Prostate gland (tissue), 2 donors: ENCODE data around the gene SYNCRIP. TPM values are rescaled to one million over a fixed set of nuclear protein-coding genes. Genes with fewer than 3 reads are reported as not detected.
"Not testable (repeated sequence)": the region's sequence is repeated elsewhere in the genome, so short reads cannot be mapped to it uniquely, and the experiment has no call there.

Experiments used
- DNase-seq: peaks from one replicate; pipeline ENCODE4 v3.0.0-alpha.2; 2019; ENCODE audit warnings: low spot score
- H3K27ac ChIP-seq, 2 donors: fragments of 200-600 bp; sonication (generic); 2 replicates each; pipeline ENCODE4 v1.5.1; 2017 to 2019
- H3K27me3 ChIP-seq: fragments of 200-600 bp; sonication (generic); replicated peaks from 2 replicates; pipeline ENCODE4 v1.5.1; 2019; ENCODE audit not compliant: insufficient read depth
- H3K36me3 ChIP-seq, 2 donors: fragments of 200-600 bp; sonication (generic); 1 replicate in 1 of 2; 2 replicates in 1 of 2; pipeline versions ENCODE4 v1.5.1 to v1.8.1; 2017 to 2019
- H3K4me1 ChIP-seq: fragments of 200-600 bp; sonication (generic); replicated peaks from 2 replicates; pipeline ENCODE4 v1.5.1; 2019
- H3K4me3 ChIP-seq, 2 donors: fragments of 200-600 bp; sonication (generic); 2 replicates each; pipeline ENCODE4 v1.5.1; 2017 to 2019
- H3K9me3 ChIP-seq: fragments of 200-600 bp; sonication (generic); 2 replicates; pipeline ENCODE4 v1.5.1; 2017
- POLR2A ChIP-seq: fragments of 450-650 bp; IDR thresholded peaks from one replicate; pipeline ENCODE4 v1.6.1; 2016; ENCODE audit warnings: antibody characterized with exemption, mild to moderate bottlenecking
- POLR2AphosphoS5 ChIP-seq: sonication (generic); formaldehyde crosslinking; IDR thresholded peaks from one replicate; pipeline ENCODE4 v1.6.1; 2017; ENCODE audit warnings: antibody characterized with exemption
- WGBS: methylation state at CpG from one replicate; pipeline ENCODE4 v1.1.5; 2018; 5-methylcytosine and 5-hydroxymethylcytosine counted together
- intact Hi-C: fragments of 100-400 bp; cut with DNase I; formaldehyde crosslinking; loops from one replicate; pipeline ENCODE4 v1.14.2; 2022
- small RNA-seq, 2 donors: library from RNA; depleted of rRNA; stranded (forward); fragments of <200 nt; gene quantifications; one replicate each; pipeline ENCODE3, GENCODE V24; 2016
- total RNA-seq, 2 donors: library from RNA; depleted of rRNA; stranded (reverse); fragments of >200 nt; gene quantifications; one replicate each; pipeline ENCODE4 v1.1.0, GENCODE V29; 2016
- TF ChIP-seq, protein P1 (sequence below), 4 experiments: fragments of 200-600 bp in 2 of 4; fragments of 450-650 bp in 2 of 4; sonication (generic) in 2 of 4; IDR thresholded peaks; 1 replicate in 3 of 4; 2 replicates in 1 of 4; pipeline ENCODE4 v1.5.1; 2016 to 2019; ENCODE audit warnings: antibody characterized with exemption in 4 of 4, mild to moderate bottlenecking in 2 of 4, moderate library complexity in 2 of 4

SYNCRIP gene
- total RNA-seq, 2 donors from 2014 or later: 46.1 to 49.7 TPM

GRCh38 chr6:85568411-85568810 lies 74.3 kb downstream of the SYNCRIP start:
- Histone ChIP-seq H3K27me3 (no peaks in the 10 kb centered on the region), H3K9me3 (no peaks in the 10 kb centered on the region), H3K36me3 (no peaks in the 10 kb centered on the region), H3K27ac (no peak overlapping the region), H3K4me1 (no peaks in the 10 kb centered on the region), H3K4me3 (no peak overlapping the region)
- no peak for DNase-seq
- 88% methylated on average over 6 of the region's 6 CpGs for WGBS
- TF ChIP-seq POLR2AphosphoS5: no peak
- TF ChIP-seq POLR2A: no peak
- TF ChIP-seq, protein P1, sequence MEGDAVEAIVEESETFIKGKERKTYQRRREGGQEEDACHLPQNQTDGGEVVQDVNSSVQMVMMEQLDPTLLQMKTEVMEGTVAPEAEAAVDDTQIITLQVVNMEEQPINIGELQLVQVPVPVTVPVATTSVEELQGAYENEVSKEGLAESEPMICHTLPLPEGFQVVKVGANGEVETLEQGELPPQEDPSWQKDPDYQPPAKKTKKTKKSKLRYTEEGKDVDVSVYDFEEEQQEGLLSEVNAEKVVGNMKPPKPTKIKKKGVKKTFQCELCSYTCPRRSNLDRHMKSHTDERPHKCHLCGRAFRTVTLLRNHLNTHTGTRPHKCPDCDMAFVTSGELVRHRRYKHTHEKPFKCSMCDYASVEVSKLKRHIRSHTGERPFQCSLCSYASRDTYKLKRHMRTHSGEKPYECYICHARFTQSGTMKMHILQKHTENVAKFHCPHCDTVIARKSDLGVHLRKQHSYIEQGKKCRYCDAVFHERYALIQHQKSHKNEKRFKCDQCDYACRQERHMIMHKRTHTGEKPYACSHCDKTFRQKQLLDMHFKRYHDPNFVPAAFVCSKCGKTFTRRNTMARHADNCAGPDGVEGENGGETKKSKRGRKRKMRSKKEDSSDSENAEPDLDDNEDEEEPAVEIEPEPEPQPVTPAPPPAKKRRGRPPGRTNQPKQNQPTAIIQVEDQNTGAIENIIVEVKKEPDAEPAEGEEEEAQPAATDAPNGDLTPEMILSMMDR (IDR thresholded peaks at IDR 0.05): no peak
- intact Hi-C loops: no loop called here

GRCh38 chr6:85565736-85566135 lies 77.0 kb downstream of the SYNCRIP start:
- Histone ChIP-seq H3K9me3 (no peaks in the 10 kb centered on the region), H3K27me3 (no peaks in the 10 kb centered on the region), H3K27ac (no peak overlapping the region), H3K4me3 (no peak overlapping the region), H3K36me3 (no peaks in the 10 kb centered on the region), H3K4me1 (no peaks in the 10 kb centered on the region)
- WGBS: 38% methylated on average over 1 of the region's 1 CpG
- TF ChIP-seq, protein P1 (IDR thresholded peaks at IDR 0.05): no peak
- intact Hi-C loops: no loop called here
- DNase-seq: no peak

GRCh38 chr6:85564223-85564622 lies 78.5 kb downstream of the SYNCRIP start:
- 99% methylated on average over 2 of the region's 2 CpGs for WGBS
- DNase-seq, intact Hi-C loops: not testable (repeated sequence)

More at GRCh38 chr6:85564223-85564622, 78.5 kb downstream of the SYNCRIP start:
- H3K27me3 ChIP-seq, H3K4me1 ChIP-seq, H3K36me3 ChIP-seq, H3K9me3 ChIP-seq, H3K4me3 ChIP-seq, H3K27ac ChIP-seq: not testable (repeated sequence)

Small RNA genes lying within 50 kb of the gene (small RNA-seq; reads per million reads assigned to genes)
- 0 reads per million in 2 donors for gene SNORD50B

Other genes with a start within 250 kb of the SYNCRIP start
- gene NT5E, start 192.8 kb downstream of the SYNCRIP start, total RNA-seq: 10 to 100 TPM in 1 of 2 donors, 1 to 10 TPM in 1; 8.2 to 31.2 TPM
- 10 to 100 TPM; 40.7 to 67.2 TPM for gene SNX14, start 49.0 kb downstream of the SYNCRIP start, total RNA-seq